Activated naive CD8-positive, alpha-beta T cell treated with anti-CD3 and anti-CD28 coated beads, Interleukin-2, amount 50 U/mL, for 24 hours (primary cell): ENCODE measurements around the gene RNU1-3.
A peak's percentile ranks its signal among the peaks of the same experiment; 100 is the strongest.
"Not testable (repeated sequence)": the region's sequence is repeated elsewhere in the genome, so short reads cannot be mapped to it uniquely, and the experiment has no call there.

Experiments used
- ATAC-seq: fragments of 150-1000 bp; cut with Tn5 transposase; one replicate; pipeline ENCODE4 v1.10.0; 2021
- DNase-seq: peaks from one replicate; pipeline ENCODE4 v3.0.0; 2021
- H3K27ac Mint-ChIP-seq: one replicate; pipeline ENCODE4 v1.8.0; 2021; ENCODE audit warnings: mild to moderate bottlenecking, mixed read lengths
- H3K27me3 Mint-ChIP-seq: one replicate; pipeline ENCODE4 v1.8.0; 2021; ENCODE audit warnings: mixed read lengths
- H3K36me3 Mint-ChIP-seq: one replicate; pipeline ENCODE4 v1.8.0; 2021; ENCODE audit warnings: low read depth, mixed read lengths
- H3K4me1 Mint-ChIP-seq: one replicate; pipeline ENCODE4 v1.8.0; 2021; ENCODE audit warnings: mixed read lengths
- H3K4me3 Mint-ChIP-seq: one replicate; pipeline ENCODE4 v1.8.0; 2021; ENCODE audit warnings: mild to moderate bottlenecking, moderate library complexity, mixed read lengths
- H3K9me3 Mint-ChIP-seq: one replicate; pipeline ENCODE4 v1.8.0; 2021; ENCODE audit warnings: mixed read lengths

Gene RNU1-3

GRCh38 chr1:16641159-16641975 lies 25.4 kb downstream of the RNU1-3 start:
- peak; percentile 0 for DNase-seq
- ATAC-seq, H3K27ac Mint-ChIP-seq, H3K36me3 Mint-ChIP-seq, H3K4me3 Mint-ChIP-seq, H3K27me3 Mint-ChIP-seq, H3K9me3 Mint-ChIP-seq, H3K4me1 Mint-ChIP-seq: not testable (repeated sequence)

- not testable (repeated sequence) for H3K27me3 Mint-ChIP-seq, H3K27ac Mint-ChIP-seq, H3K4me3 Mint-ChIP-seq, H3K4me1 Mint-ChIP-seq, H3K36me3 Mint-ChIP-seq, H3K9me3 Mint-ChIP-seq, ATAC-seq
- peak; percentile 1 for DNase-seq
Measured at GRCh38 chr1:16639091-16640031, 27.4 kb downstream of the RNU1-3 start.

GRCh38 chr1:16637941-16638778 lies 28.6 kb downstream of the RNU1-3 start:
- DNase-seq, H3K4me1 Mint-ChIP-seq, H3K9me3 Mint-ChIP-seq, ATAC-seq, H3K27ac Mint-ChIP-seq, H3K36me3 Mint-ChIP-seq, H3K4me3 Mint-ChIP-seq, H3K27me3 Mint-ChIP-seq: not testable (repeated sequence)

GRCh38 chr1:16636551-16637195 lies 30.1 kb downstream of the RNU1-3 start:
- H3K27me3 Mint-ChIP-seq, ATAC-seq, H3K27ac Mint-ChIP-seq, H3K4me1 Mint-ChIP-seq, H3K9me3 Mint-ChIP-seq, DNase-seq, H3K4me3 Mint-ChIP-seq: not testable (repeated sequence)
- H3K36me3 Mint-ChIP-seq: peaks cover 12% of the 10 kb centered on the region

GRCh38 chr1:16635959-16636358 lies 30.8 kb downstream of the RNU1-3 start:
- H3K27ac Mint-ChIP-seq, H3K4me1 Mint-ChIP-seq, ATAC-seq, H3K9me3 Mint-ChIP-seq, H3K27me3 Mint-ChIP-seq, H3K4me3 Mint-ChIP-seq, DNase-seq: not testable (repeated sequence)
- peaks cover 12% of the 10 kb centered on the region for H3K36me3 Mint-ChIP-seq

- not testable (repeated sequence) for H3K27ac Mint-ChIP-seq, ATAC-seq
Measured at GRCh38 chr1:16633540-16634282, 33.0 kb downstream of the RNU1-3 start.

GRCh38 chr1:16632044-16632850 lies 34.5 kb downstream of the RNU1-3 start:
- peaks cover 27% of the 10 kb centered on the region for H3K36me3 Mint-ChIP-seq
- not testable (repeated sequence) for H3K4me3 Mint-ChIP-seq, H3K4me1 Mint-ChIP-seq, H3K27me3 Mint-ChIP-seq, H3K9me3 Mint-ChIP-seq, ATAC-seq, H3K27ac Mint-ChIP-seq, DNase-seq

More at GRCh38 chr1:16633540-16634282, 33.0 kb downstream of the RNU1-3 start:
- H3K9me3 Mint-ChIP-seq, H3K4me3 Mint-ChIP-seq, H3K27me3 Mint-ChIP-seq, H3K4me1 Mint-ChIP-seq, DNase-seq: not testable (repeated sequence)
- peaks cover 22% of the 10 kb centered on the region for H3K36me3 Mint-ChIP-seq

- H3K27me3 Mint-ChIP-seq: no peaks in the 10 kb centered on the region
- peaks cover 28% of the 10 kb centered on the region for H3K36me3 Mint-ChIP-seq
- H3K27ac Mint-ChIP-seq: no peak overlapping the region
Measured at GRCh38 chr1:16631248-16632043, 35.3 kb downstream of the RNU1-3 start.

GRCh38 chr1:16630661-16631247 lies 36.0 kb downstream of the RNU1-3 start:
- H3K9me3 Mint-ChIP-seq: no peaks in the 10 kb centered on the region
- no peaks in the 10 kb centered on the region for H3K4me1 Mint-ChIP-seq
- peaks cover 33% of the 10 kb centered on the region for H3K36me3 Mint-ChIP-seq
- no peak for ATAC-seq
- H3K4me3 Mint-ChIP-seq: no peak overlapping the region
- no peak overlapping the region for H3K27ac Mint-ChIP-seq
- DNase-seq: no peak
- H3K27me3 Mint-ChIP-seq: no peaks in the 10 kb centered on the region

More at GRCh38 chr1:16631248-16632043, 35.3 kb downstream of the RNU1-3 start:
- no peak for ATAC-seq
- Mint-ChIP-seq H3K9me3 (no peaks in the 10 kb centered on the region), H3K4me1 (no peaks in the 10 kb centered on the region), H3K4me3 (no peak overlapping the region)
- no peak for DNase-seq

GRCh38 chr1:16629916-16630530 lies 36.7 kb downstream of the RNU1-3 start:
- not testable (repeated sequence) for ATAC-seq, DNase-seq

GRCh38 chr1:16628361-16629111 lies 38.2 kb downstream of the RNU1-3 start:
- H3K27me3 Mint-ChIP-seq: no peaks in the 10 kb centered on the region
- DNase-seq (no peak), ATAC-seq (no peak)
- no peak overlapping the region for H3K27ac Mint-ChIP-seq
- H3K4me1 Mint-ChIP-seq: no peaks in the 10 kb centered on the region
- H3K9me3 Mint-ChIP-seq: no peaks in the 10 kb centered on the region
- H3K4me3 Mint-ChIP-seq: no peak overlapping the region
- H3K36me3 Mint-ChIP-seq: peaks cover 24% of the 10 kb centered on the region

More at GRCh38 chr1:16629916-16630530, 36.7 kb downstream of the RNU1-3 start:
- H3K27ac Mint-ChIP-seq: peak overlapping the region; percentile 5
- not testable (repeated sequence) for H3K27me3 Mint-ChIP-seq, H3K9me3 Mint-ChIP-seq, H3K4me1 Mint-ChIP-seq, H3K4me3 Mint-ChIP-seq
- peaks cover 33% of the 10 kb centered on the region for H3K36me3 Mint-ChIP-seq
